HCT116 (cell line): Measurements from ENCODE around the gene ZNF429. TPM values are rescaled to one million over a fixed set of nuclear protein-coding genes. Genes with fewer than 3 reads are reported as not detected.
"Not testable (repeated sequence)": the region's sequence is repeated elsewhere in the genome, so short reads cannot be mapped to it uniquely, and the experiment has no call there.

Experiments
- ATAC-seq: fragments of 200-7000 bp; cut with Tn5 transposase; 2 replicates; pipeline ENCODE4 v1.9.1; 2020; ENCODE audit warnings: mild to moderate bottlenecking, moderate library complexity
- BruUV-seq: library from RNA; stranded (reverse); fragments of 400-500 nt; replicated peaks from 2 replicates; lab custom pipeline; 2021; lab: Mats Ljungman, UMichigan
- CTCF ChIA-PET: fragments of 300-600 bp; sonication (Branson Sonifier 250); formaldehyde crosslinking; loops from one replicate; lab custom pipeline; 2021; ENCODE audit warnings: antibody characterized with exemption; lab: Charles Lee
- POLR2A ChIA-PET: fragments of 300-600, 350-600 bp; sonication (Branson Sonifier 250); formaldehyde crosslinking; loops from one replicate; lab custom pipeline; 2021; ENCODE audit warnings: antibody characterized with exemption; lab: Charles Lee
- RAD21 ChIA-PET, 2 experiments: fragments of 300-600 bp; sonication (Branson Sonifier 250); formaldehyde crosslinking; loops; one replicate each; lab custom pipeline; 2023; ENCODE audit warnings: low total read pairs in 2 of 2; ENCODE audit not compliant: uncharacterized antibody in 2 of 2, unreplicated experiment in 2 of 2, low non-redundant PET in 1 of 2; lab: Charles Lee
- DNase-seq: peaks from one replicate; pipeline ENCODE4 v3.0.0-alpha.2; 2010; ENCODE audit warnings: low read depth, low spot score
- H2AFZ ChIP-seq: fragments of 200-600 bp; shearing (Covaris generic), sonication (generic); 2 replicates; pipeline ENCODE4 v1.6.1; 2017; ENCODE audit warnings: low read depth, mixed run types, mixed read lengths, antibody characterized with exemption, low read length; ENCODE audit not compliant: poor library complexity, severe bottlenecking
- H3K27ac ChIP-seq: 2 replicates; pipeline ENCODE4 v1.5.1; 2012; ENCODE audit warnings: low read depth, low read length
- H3K27me3 ChIP-seq: fragments of 200-600 bp; sonication (generic); 2 replicates; pipeline ENCODE4 v1.6.1; 2016; ENCODE audit warnings: mixed run types, low read length, mixed read lengths; ENCODE audit not compliant: insufficient read depth
- H3K36me3 ChIP-seq, 2 experiments: fragments of 200-500 bp in 1 of 2; fragments of 200-600 bp in 1 of 2; sonication (Bioruptor generic) in 1 of 2; sonication (generic) in 1 of 2; 2 replicates each; pipeline versions ENCODE4 v1.5.1 to v1.6.1; 2014 to 2016; ENCODE audit warnings: low read length in 2 of 2, inconsistent platforms in 1 of 2, mixed read lengths in 1 of 2, mixed run types in 1 of 2; ENCODE audit not compliant: insufficient read depth in 2 of 2, control insufficient read depth in 1 of 2
- H3K4me1 ChIP-seq, 2 experiments: fragments of 200-600 bp in 1 of 2; sonication (generic) in 1 of 2; 2 replicates each; pipeline versions ENCODE4 v1.5.1 to v1.6.1; 2012 to 2017; ENCODE audit warnings: low read length in 2 of 2, inconsistent platforms in 1 of 2, mild to moderate bottlenecking in 1 of 2, mixed read lengths in 1 of 2, mixed run types in 1 of 2, moderate library complexity in 1 of 2; ENCODE audit not compliant: insufficient read depth in 2 of 2, control insufficient read depth in 1 of 2
- H3K4me2 ChIP-seq: fragments of 200-600 bp; sonication (generic); 2 replicates; pipeline ENCODE4 v1.6.1; 2017; ENCODE audit warnings: mixed run types, low read length, mixed read lengths
- H3K4me3 ChIP-seq, 2 experiments: fragments of 200-600 bp in 1 of 2; sonication (generic) in 1 of 2; replicated peaks in 1 of 2; 2 replicates each; pipeline ENCODE4 v1.5.1; 2011 to 2016; ENCODE audit warnings: low read length in 2 of 2, control low read depth in 1 of 2, low read depth in 1 of 2, mild to moderate bottlenecking in 1 of 2, mixed read lengths in 1 of 2, mixed run types in 1 of 2
- H3K79me2 ChIP-seq: fragments of 200-600 bp; sonication (generic); 2 replicates; pipeline ENCODE4 v1.6.1; 2017; ENCODE audit warnings: mild to moderate bottlenecking, mixed run types, low read length, moderate library complexity, mixed read lengths; ENCODE audit not compliant: insufficient read depth
- H3K9ac ChIP-seq: fragments of 200-600 bp; sonication (generic); 2 replicates; pipeline ENCODE4 v1.6.1; 2016; ENCODE audit warnings: low read length, mixed read lengths
- H3K9me2 ChIP-seq: fragments of 200-600 bp; sonication (generic), shearing (Covaris generic); 2 replicates; pipeline ENCODE4 v1.6.1; 2017; ENCODE audit warnings: mixed run types, mild to moderate bottlenecking, moderate library complexity; ENCODE audit not compliant: insufficient read depth
- H3K9me3 ChIP-seq, 2 experiments: fragments of 200-500 bp in 1 of 2; fragments of 200-600 bp in 1 of 2; sonication (Bioruptor generic) in 1 of 2; sonication (generic) in 1 of 2; 2 replicates each; pipeline ENCODE4 v1.6.1; 2014 to 2017; ENCODE audit warnings: low read length in 2 of 2, mixed read lengths in 2 of 2, inconsistent platforms in 1 of 2, low read depth in 1 of 2, mild to moderate bottlenecking in 1 of 2, mixed run types in 1 of 2, moderate library complexity in 1 of 2; ENCODE audit not compliant: control insufficient read depth in 1 of 2, insufficient read depth in 1 of 2
- H4K20me1 ChIP-seq: fragments of 200-600 bp; sonication (generic), shearing (Covaris generic); 2 replicates; pipeline ENCODE4 v1.6.1; 2017; ENCODE audit warnings: mixed run types, mild to moderate bottlenecking, moderate library complexity; ENCODE audit not compliant: insufficient read depth
- ATF3 ChIP-seq: IDR thresholded peaks from 2 replicates; pipeline ENCODE4 v1.6.1; 2012
- ELF1 ChIP-seq: IDR thresholded peaks from 2 replicates; pipeline ENCODE4 v1.6.1; 2012; ENCODE audit warnings: low read depth, borderline replicate concordance
- FOSL1 ChIP-seq: IDR thresholded peaks from 2 replicates; pipeline ENCODE4 v1.6.1; 2012; ENCODE audit warnings: low read depth
- RAD21 ChIP-seq: IDR thresholded peaks from 2 replicates; pipeline ENCODE4 v1.6.1; 2012; ENCODE audit warnings: low read depth, mild to moderate bottlenecking
- SRF ChIP-seq: IDR thresholded peaks from 2 replicates; pipeline ENCODE4 v1.6.1; 2012; ENCODE audit warnings: low read depth
- ZBTB33 ChIP-seq: IDR thresholded peaks from 2 replicates; pipeline ENCODE4 v1.6.1; 2011; ENCODE audit warnings: mild to moderate bottlenecking, low read length, moderate library complexity; ENCODE audit not compliant: insufficient replicate concordance; ENCODE audit errors: extremely low read depth
- intact Hi-C: fragments of 100-400 bp; cut with micrococcal nuclease; formaldehyde crosslinking; loops from 2 replicates; pipeline ENCODE4 v1.10.0; 2022
- total RNA-seq: library from RNA; stranded (reverse); gene quantifications from one replicate; pipeline ENCODE4 v1.2.1, GENCODE V29; 2021; ENCODE audit not compliant: unreplicated experiment
- TF ChIP-seq, protein P1 (sequence below): IDR thresholded peaks from 2 replicates; pipeline ENCODE4 v1.6.1; 2012; ENCODE audit warnings: low read depth

ZNF429 gene
- total RNA-seq, 1 experiment from 2014 or later: 0.42 TPM

DNA sequence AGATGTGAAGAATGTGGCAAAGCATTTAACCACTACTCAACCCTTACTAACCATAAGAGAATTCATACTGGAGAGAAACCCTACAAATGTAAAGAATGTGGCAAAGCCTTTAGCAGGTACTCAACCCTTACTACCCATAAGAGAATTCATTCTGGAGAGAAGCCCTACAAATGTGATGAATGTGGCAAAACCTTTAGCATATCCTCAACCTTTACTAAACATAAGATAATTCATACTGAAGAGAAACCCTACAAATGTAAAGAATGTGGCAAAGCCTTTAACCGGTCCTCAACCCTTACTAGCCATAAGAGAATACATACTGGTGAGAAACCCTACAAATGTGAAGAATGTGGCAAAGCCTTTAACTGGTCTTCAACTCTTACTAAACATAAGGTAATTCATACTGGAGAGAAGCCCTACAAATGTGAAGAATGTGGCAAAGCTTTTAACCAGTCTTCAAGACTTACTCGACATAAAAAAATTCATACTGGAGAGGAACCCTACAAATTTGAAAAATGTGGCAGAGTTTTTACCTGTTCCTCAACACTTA, 31.4 kb downstream of the ZNF429 start:
- BruUV-seq, H3K4me2 ChIP-seq, CTCF ChIA-PET, H3K4me1 ChIP-seq, H3K9ac ChIP-seq, H3K9me3 ChIP-seq, ATAC-seq, RAD21 ChIA-PET, H3K27ac ChIP-seq, DNase-seq, H3K27me3 ChIP-seq, H3K9me2 ChIP-seq, intact Hi-C loops, H3K36me3 ChIP-seq, H2AFZ ChIP-seq, H3K4me3 ChIP-seq, H3K79me2 ChIP-seq, H4K20me1 ChIP-seq, POLR2A ChIA-PET: not testable (repeated sequence)

- BruUV-seq: no TSS peak
- Histone ChIP-seq H3K4me1 (no peaks in the 10 kb centered on the region), H3K9ac (no peak overlapping the region), H3K9me3 (no peaks in the 10 kb centered on the region; a peak in 2 of 4 replicates), H2AFZ (no peak overlapping the region), H3K27ac (no peak overlapping the region), H3K9me2 (no peaks in the 10 kb centered on the region), H3K27me3 (no peaks in the 10 kb centered on the region), H3K4me3 (no peak overlapping the region), H3K4me2 (no peak overlapping the region), H3K36me3 (no peaks in the 10 kb centered on the region), H4K20me1 (no peaks in the 10 kb centered on the region), H3K79me2 (no peaks in the 10 kb centered on the region)
- RAD21 ChIA-PET: no interaction called here
- DNase-seq (no peak), ATAC-seq (no peak)
- no peak for TF ChIP-seq FOSL1
- CTCF ChIA-PET: no interaction called here
- intact Hi-C loops: no loop called here
- POLR2A ChIA-PET: no interaction called here
These were observed 54.0 kb downstream of the ZNF429 start for GRCh38 chr19:21559444-21559843.

DNA sequence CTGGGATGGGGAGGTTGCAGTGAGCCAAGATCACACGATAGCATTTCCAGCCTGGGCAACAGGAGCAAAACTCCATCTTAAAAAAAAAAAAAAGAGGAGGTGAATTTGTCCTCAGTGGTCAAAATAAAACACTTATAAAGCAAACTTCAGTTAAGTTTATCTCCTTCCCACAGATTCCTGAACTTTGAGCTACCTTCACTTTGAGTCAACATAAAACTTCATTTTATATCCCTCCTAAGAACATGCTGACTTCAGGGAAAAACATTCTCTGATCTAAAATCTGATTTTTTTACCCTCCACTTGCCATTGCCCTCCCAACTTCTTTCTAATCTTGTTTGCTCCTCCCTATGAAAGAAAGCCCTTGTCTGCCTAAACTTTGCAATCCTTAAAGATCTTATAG, 59.0 kb downstream of the ZNF429 start:
- ATAC-seq (no peak), DNase-seq (no peak)
- Histone ChIP-seq H4K20me1 (no peaks in the 10 kb centered on the region), H3K27ac (no peak overlapping the region), H3K9ac (no peak overlapping the region), H3K27me3 (no peaks in the 10 kb centered on the region), H3K4me1 (no peaks in the 10 kb centered on the region), H3K4me3 (no peak overlapping the region), H2AFZ (no peak overlapping the region), H3K9me3 (peaks cover 4 to 8% of the 10 kb centered on the region in 2 experiments; a peak in 2 of 4 replicates), H3K9me2 (no peaks in the 10 kb centered on the region), H3K79me2 (no peaks in the 10 kb centered on the region), H3K36me3 (no peaks in the 10 kb centered on the region), H3K4me2 (no peak overlapping the region)
- ChIA-PET POLR2A (no interaction called here), CTCF (no interaction called here), RAD21 (no interaction called here)
- intact Hi-C loops: no loop called here
- BruUV-seq: no TSS peak
- no peak for TF ChIP-seq ATF3
- TF ChIP-seq, protein P1, sequence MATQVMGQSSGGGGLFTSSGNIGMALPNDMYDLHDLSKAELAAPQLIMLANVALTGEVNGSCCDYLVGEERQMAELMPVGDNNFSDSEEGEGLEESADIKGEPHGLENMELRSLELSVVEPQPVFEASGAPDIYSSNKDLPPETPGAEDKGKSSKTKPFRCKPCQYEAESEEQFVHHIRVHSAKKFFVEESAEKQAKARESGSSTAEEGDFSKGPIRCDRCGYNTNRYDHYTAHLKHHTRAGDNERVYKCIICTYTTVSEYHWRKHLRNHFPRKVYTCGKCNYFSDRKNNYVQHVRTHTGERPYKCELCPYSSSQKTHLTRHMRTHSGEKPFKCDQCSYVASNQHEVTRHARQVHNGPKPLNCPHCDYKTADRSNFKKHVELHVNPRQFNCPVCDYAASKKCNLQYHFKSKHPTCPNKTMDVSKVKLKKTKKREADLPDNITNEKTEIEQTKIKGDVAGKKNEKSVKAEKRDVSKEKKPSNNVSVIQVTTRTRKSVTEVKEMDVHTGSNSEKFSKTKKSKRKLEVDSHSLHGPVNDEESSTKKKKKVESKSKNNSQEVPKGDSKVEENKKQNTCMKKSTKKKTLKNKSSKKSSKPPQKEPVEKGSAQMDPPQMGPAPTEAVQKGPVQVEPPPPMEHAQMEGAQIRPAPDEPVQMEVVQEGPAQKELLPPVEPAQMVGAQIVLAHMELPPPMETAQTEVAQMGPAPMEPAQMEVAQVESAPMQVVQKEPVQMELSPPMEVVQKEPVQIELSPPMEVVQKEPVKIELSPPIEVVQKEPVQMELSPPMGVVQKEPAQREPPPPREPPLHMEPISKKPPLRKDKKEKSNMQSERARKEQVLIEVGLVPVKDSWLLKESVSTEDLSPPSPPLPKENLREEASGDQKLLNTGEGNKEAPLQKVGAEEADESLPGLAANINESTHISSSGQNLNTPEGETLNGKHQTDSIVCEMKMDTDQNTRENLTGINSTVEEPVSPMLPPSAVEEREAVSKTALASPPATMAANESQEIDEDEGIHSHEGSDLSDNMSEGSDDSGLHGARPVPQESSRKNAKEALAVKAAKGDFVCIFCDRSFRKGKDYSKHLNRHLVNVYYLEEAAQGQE: no peak
- TF ChIP-seq RAD21: no peak
- no peak for TF ChIP-seq FOSL1
- TF ChIP-seq ZBTB33: no peak
- no peak for TF ChIP-seq ELF1
- TF ChIP-seq SRF: no peak
